Esophagus muscularis mucosa (tissue), 4 donors: ENCODE results near the gene NOP10. TPM values are rescaled to one million over a fixed set of nuclear protein-coding genes. Genes with fewer than 3 reads are reported as not detected.

Experiments
- DNase-seq: peaks from one replicate; pipeline ENCODE4 v3.0.0-alpha.2; 2017; ENCODE audit errors: extremely low spot score
- H3K27ac ChIP-seq, 4 donors: fragments of 200-600 bp; sonication (generic); replicated peaks in 1 of 4; 1 replicate in 3 of 4; 2 replicates in 1 of 4; pipeline ENCODE4 v1.5.1; 2016 to 2019; ENCODE audit warnings: mild to moderate bottlenecking in 1 of 4
- H3K27me3 ChIP-seq, 4 donors: fragments of 200-600 bp; sonication (generic); one replicate each; pipeline versions ENCODE4 v1.5.1 to v1.6.0; 2016 to 2019
- H3K36me3 ChIP-seq, 4 donors: fragments of 200-600 bp; sonication (generic); one replicate each; pipeline ENCODE4 v1.5.1; 2016 to 2019
- H3K4me1 ChIP-seq, 4 donors: fragments of 200-600 bp; sonication (generic); one replicate each; pipeline ENCODE4 v1.5.1; 2016 to 2019
- H3K4me3 ChIP-seq, 4 donors: fragments of 200-600 bp; sonication (generic); 1 replicate in 2 of 4; 2 replicates in 2 of 4; pipeline ENCODE4 v1.5.1; 2016 to 2019; ENCODE audit warnings: mild to moderate bottlenecking in 4 of 4, moderate library complexity in 1 of 4
- H3K9me3 ChIP-seq, 4 donors: fragments of 200-600 bp; sonication (generic); 1 replicate in 3 of 4; 2 replicates in 1 of 4; pipeline ENCODE4 v1.5.1; 2016 to 2019
- EP300 ChIP-seq: sonication (generic); formaldehyde crosslinking; IDR thresholded peaks from one replicate; pipeline ENCODE4 v1.6.1; 2017; ENCODE audit warnings: antibody characterized with exemption
- POLR2A ChIP-seq: fragments of 450-650 bp; IDR thresholded peaks from one replicate; pipeline ENCODE4 v1.6.1; 2017; ENCODE audit warnings: antibody characterized with exemption, moderate library complexity, mild to moderate bottlenecking, low read depth
- POLR2AphosphoS5 ChIP-seq, 2 donors: sonication (generic); formaldehyde crosslinking; IDR thresholded peaks; one replicate each; pipeline ENCODE4 v1.6.1; 2017; ENCODE audit warnings: antibody characterized with exemption in 2 of 2
- WGBS: methylation state at CpG from one replicate; pipeline ENCODE4 v1.1.5; 2018; 5-methylcytosine and 5-hydroxymethylcytosine counted together
- intact Hi-C: fragments of 100-400 bp; cut with DNase I; formaldehyde crosslinking; loops from one replicate; pipeline ENCODE4 v1.15.1; 2023
- total RNA-seq, 4 donors: library from RNA; depleted of rRNA; stranded (reverse); fragments of >200 nt; gene quantifications; one replicate each; pipeline versions ENCODE4 v1.1.0 to v1.2.1, GENCODE V29; 2016
- TF ChIP-seq, protein P1 (sequence below), 3 experiments: fragments of 200-600 bp in 2 of 3; fragments of 450-650 bp in 1 of 3; sonication (generic) in 2 of 3; IDR thresholded peaks; one replicate each; pipeline ENCODE4 v1.5.1; 2017 to 2019; ENCODE audit warnings: antibody characterized with exemption in 3 of 3, mild to moderate bottlenecking in 2 of 3, moderate library complexity in 1 of 3

NOP10 gene
- total RNA-seq, 4 donors from 2014 or later: 78.5 to 136 (median 116) TPM

DNA sequence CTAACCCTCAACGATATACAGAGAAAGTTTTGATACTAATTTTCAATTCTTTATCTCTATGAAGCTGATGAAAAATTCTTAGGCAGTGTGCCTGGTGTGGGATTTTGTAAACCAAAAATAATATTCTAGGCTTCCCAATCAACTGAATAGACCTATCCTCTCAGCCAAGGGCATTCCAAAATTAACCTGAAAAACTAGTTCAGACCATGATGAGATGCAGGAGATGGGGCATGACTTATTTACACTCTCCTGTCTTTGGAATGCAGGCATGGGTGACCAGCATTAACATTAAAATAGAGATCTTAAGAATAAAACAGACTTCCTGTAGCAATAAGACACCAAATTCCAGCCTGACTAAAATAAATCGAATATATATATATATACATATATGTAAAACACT lies 31.9 kb upstream of the NOP10 start:
- no peak overlapping the region for H3K27ac ChIP-seq
- TF ChIP-seq, protein P1, sequence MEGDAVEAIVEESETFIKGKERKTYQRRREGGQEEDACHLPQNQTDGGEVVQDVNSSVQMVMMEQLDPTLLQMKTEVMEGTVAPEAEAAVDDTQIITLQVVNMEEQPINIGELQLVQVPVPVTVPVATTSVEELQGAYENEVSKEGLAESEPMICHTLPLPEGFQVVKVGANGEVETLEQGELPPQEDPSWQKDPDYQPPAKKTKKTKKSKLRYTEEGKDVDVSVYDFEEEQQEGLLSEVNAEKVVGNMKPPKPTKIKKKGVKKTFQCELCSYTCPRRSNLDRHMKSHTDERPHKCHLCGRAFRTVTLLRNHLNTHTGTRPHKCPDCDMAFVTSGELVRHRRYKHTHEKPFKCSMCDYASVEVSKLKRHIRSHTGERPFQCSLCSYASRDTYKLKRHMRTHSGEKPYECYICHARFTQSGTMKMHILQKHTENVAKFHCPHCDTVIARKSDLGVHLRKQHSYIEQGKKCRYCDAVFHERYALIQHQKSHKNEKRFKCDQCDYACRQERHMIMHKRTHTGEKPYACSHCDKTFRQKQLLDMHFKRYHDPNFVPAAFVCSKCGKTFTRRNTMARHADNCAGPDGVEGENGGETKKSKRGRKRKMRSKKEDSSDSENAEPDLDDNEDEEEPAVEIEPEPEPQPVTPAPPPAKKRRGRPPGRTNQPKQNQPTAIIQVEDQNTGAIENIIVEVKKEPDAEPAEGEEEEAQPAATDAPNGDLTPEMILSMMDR (IDR thresholded peaks at IDR 0.05): no peak
- TF ChIP-seq POLR2AphosphoS5 (IDR thresholded peaks at IDR 0.05) (no peak), EP300 (no peak), POLR2A (no peak)
- no peaks in the 10 kb centered on the region for H3K36me3 ChIP-seq
- 91% methylated on average over 2 of the region's 2 CpGs for WGBS
- H3K9me3 ChIP-seq: no peaks in the 10 kb centered on the region
- intact Hi-C loops: no loop called here
- no peak overlapping the region for H3K4me3 ChIP-seq
- H3K27me3 ChIP-seq: no peaks in the 10 kb centered on the region
- H3K4me1 ChIP-seq: no peaks in the 10 kb centered on the region
- DNase-seq: no peak

DNA sequence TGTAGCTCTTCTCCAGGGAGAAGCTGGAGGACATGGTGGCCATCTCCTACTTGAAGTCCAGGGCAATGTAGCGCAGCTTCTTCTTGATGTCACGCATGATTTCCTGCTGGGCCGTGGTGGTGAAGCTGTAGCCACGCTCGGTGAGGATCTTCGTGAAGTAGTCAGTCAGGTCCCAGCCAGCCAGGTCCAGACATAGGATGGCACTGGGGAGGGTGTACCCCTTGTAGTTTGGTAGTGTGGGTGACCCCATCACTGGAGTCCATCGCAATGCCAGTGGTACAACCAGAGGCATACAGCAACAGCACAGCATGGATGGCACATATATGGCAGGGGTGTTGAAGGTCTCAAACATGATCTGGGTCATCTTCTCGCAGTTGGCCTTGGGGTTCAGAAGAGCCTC lies 31.0 kb upstream of the NOP10 start:
- no peak overlapping the region for H3K27ac ChIP-seq
- WGBS: 78% methylated on average over 2 of the region's 8 CpGs
- H3K27me3 ChIP-seq: no peaks in the 10 kb centered on the region
- H3K36me3 ChIP-seq: no peaks in the 10 kb centered on the region
- no peaks in the 10 kb centered on the region for H3K4me1 ChIP-seq
- intact Hi-C loops: no loop called here
- H3K9me3 ChIP-seq: no peaks in the 10 kb centered on the region
- H3K4me3 ChIP-seq: no peak overlapping the region
- peak; percentile 68 for DNase-seq
- no peak for TF ChIP-seq EP300
- TF ChIP-seq POLR2AphosphoS5 (IDR thresholded peaks at IDR 0.05): no peak
- TF ChIP-seq POLR2A: no peak
- TF ChIP-seq, protein P1 (IDR thresholded peaks at IDR 0.05): no peak

DNA sequence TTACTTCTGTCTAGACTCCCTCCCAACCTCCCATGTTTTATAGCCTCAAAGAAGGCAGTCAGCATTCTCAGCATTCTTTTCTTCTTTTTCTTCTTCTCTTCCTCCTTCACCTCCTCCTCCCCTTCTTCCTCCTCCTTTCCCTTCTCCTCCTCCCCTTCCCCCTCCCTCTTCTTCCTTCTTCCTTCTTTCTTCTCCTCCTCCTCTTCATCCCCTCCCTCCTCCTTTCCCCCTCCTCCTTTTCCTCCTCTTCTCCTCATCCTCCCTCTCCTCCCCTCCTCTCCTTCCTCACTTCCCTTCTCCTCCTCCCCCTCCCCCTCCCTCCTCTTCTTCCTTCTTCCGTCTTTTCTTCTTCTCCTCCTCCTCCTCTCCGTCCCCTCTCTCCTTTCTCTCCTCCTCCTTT lies 27.7 kb upstream of the NOP10 start:
- 37% methylated on average over 2 of the region's 2 CpGs for WGBS
- Histone ChIP-seq H3K36me3 (no peaks in the 10 kb centered on the region), H3K4me3 (no peak overlapping the region), H3K27me3 (no peaks in the 10 kb centered on the region), H3K27ac (no peak overlapping the region), H3K9me3 (no peaks in the 10 kb centered on the region), H3K4me1 (peaks cover 13 to 24% (median 19%) of the 10 kb centered on the region in 4 donors)
- intact Hi-C loops: no loop called here
- no peak for DNase-seq
- TF ChIP-seq POLR2AphosphoS5 (IDR thresholded peaks at IDR 0.05): no peak
- TF ChIP-seq, protein P1 (IDR thresholded peaks at IDR 0.05): no peak
- no peak for TF ChIP-seq POLR2A
- TF ChIP-seq EP300: no peak

DNA sequence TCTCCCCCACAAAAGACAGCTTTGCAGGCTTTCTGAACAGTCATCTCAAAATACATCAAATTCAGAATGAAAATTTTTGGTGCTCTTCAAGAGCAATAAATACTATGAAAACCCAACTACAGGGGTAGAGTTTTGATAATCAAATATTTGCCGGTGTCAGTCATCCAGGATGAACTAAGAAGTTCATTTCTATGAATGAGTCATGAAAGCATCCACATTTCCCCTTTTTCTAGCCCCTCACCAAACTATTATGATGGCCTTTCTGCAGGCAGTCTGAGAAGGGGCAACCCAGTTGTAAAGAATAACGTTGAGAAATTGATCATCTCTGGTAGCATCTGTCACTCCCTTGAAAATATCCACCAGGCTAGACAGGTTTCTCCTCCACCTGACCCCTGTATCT lies 27.2 kb upstream of the NOP10 start:
- Histone ChIP-seq H3K36me3 (no peaks in the 10 kb centered on the region), H3K27me3 (no peaks in the 10 kb centered on the region), H3K27ac (no peak overlapping the region), H3K4me3 (no peak overlapping the region), H3K4me1 (peaks cover 16 to 29% (median 24%) of the 10 kb centered on the region in 4 donors), H3K9me3 (no peaks in the 10 kb centered on the region)
- intact Hi-C loops: no loop called here
- no peak for DNase-seq
- TF ChIP-seq, protein P1 (IDR thresholded peaks at IDR 0.05): no peak
- TF ChIP-seq EP300: no peak
- no peak for TF ChIP-seq POLR2AphosphoS5 (IDR thresholded peaks at IDR 0.05)
- TF ChIP-seq POLR2A: no peak
- WGBS: 65% methylated on average over 2 of the region's 2 CpGs
